ENCODE data around the gene OTOP2.
A peak's percentile ranks its signal among the peaks of the same experiment; 100 is the strongest.

Gene OTOP2

GRCh38 chr17:74923538-74924249 lies 379 bp upstream of the OTOP2 start:
- FAIRE-seq (peak; percentile 84), DNase-seq (ENCODE audit: low spot score) (peak; percentile 90)

- FAIRE-seq (peak; percentile 63), DNase-seq (ENCODE audit: low spot score) (no peak)
Observed at GRCh38 chr17:74925242-74925641, 1.2 kb downstream of the OTOP2 start.

GRCh38 chr17:74928786-74929185 lies 4.7 kb downstream of the OTOP2 start:
- no peak for DNase-seq (ENCODE audit: low spot score)
- no peak for FAIRE-seq

- FAIRE-seq (no peak), DNase-seq (ENCODE audit: low spot score) (no peak)
Observed at GRCh38 chr17:74930535-74931036, 6.5 kb downstream of the OTOP2 start.

- DNase-seq (ENCODE audit: low spot score) (no peak), FAIRE-seq (no peak)
Observed at GRCh38 chr17:74935048-74935447, 11.0 kb downstream of the OTOP2 start.

GRCh38 chr17:74935585-74936469 lies 11.8 kb downstream of the OTOP2 start, which contains the start of gene OTOP3:
Gene OTOP3 (plus strand): TSS chr17:74935898. CDS start chr17:74935922, 24 bp downstream.
- FAIRE-seq: no peak
- no peak for DNase-seq (ENCODE audit: low spot score)

GRCh38 chr17:74936470-74936799 lies 12.4 kb downstream of the OTOP2 start:
- no peak for FAIRE-seq
- no peak for DNase-seq (ENCODE audit: low spot score)

GRCh38 chr17:74937064-74938051 lies 13.3 kb downstream of the OTOP2 start:
- no peak for DNase-seq (ENCODE audit: low spot score)
- FAIRE-seq: no peak

GRCh38 chr17:74938194-74938950 lies 14.3 kb downstream of the OTOP2 start:
- FAIRE-seq (peak; percentile 23), DNase-seq (ENCODE audit: low spot score) (no peak)

GRCh38 chr17:74939534-74939933 lies 15.5 kb downstream of the OTOP2 start:
- DNase-seq (ENCODE audit: low spot score) (no peak), FAIRE-seq (no peak)

- FAIRE-seq: no peak
- DNase-seq (ENCODE audit: low spot score): no peak
Observed at GRCh38 chr17:74941128-74941725, 17.2 kb downstream of the OTOP2 start.

- FAIRE-seq (peak; percentile 56), DNase-seq (ENCODE audit: low spot score) (no peak)
Observed at GRCh38 chr17:74943808-74944522, 19.9 kb downstream of the OTOP2 start.

- FAIRE-seq: no peak
Observed at GRCh38 chr17:74945543-74945942, 21.5 kb downstream of the OTOP2 start.

GRCh38 chr17:74946641-74947040 lies 22.6 kb downstream of the OTOP2 start:
- no peak for DNase-seq (ENCODE audit: low spot score)
- FAIRE-seq: peak; percentile 82

More at GRCh38 chr17:74945543-74945942, 21.5 kb downstream of the OTOP2 start:
- DNase-seq (ENCODE audit: low spot score): no peak

GRCh38 chr17:74947041-74947754 lies 23.1 kb downstream of the OTOP2 start:
- no peak for DNase-seq (ENCODE audit: low spot score)
- no peak for FAIRE-seq

GRCh38 chr17:74949455-74950115 lies 25.5 kb downstream of the OTOP2 start:
- FAIRE-seq (no peak), DNase-seq (ENCODE audit: low spot score) (no peak)

GRCh38 chr17:74950207-74950606 lies 26.1 kb downstream of the OTOP2 start:
- FAIRE-seq (no peak), DNase-seq (ENCODE audit: low spot score) (peak; percentile 37)

- no peak for DNase-seq (ENCODE audit: low spot score)
- FAIRE-seq: no peak
Observed at GRCh38 chr17:74951065-74951464, 27.0 kb downstream of the OTOP2 start.

Data from urothelium cell line (cell line).